HCT116 (cell line): ENCODE measurements around the gene PGGHG. TPM values are rescaled to one million over a fixed set of nuclear protein-coding genes. Genes with fewer than 3 reads are reported as not detected.

ENCODE experiments used
- ATAC-seq: fragments of 200-7000 bp; cut with Tn5 transposase; 2 replicates; pipeline ENCODE4 v1.9.1; 2020; ENCODE audit warnings: mild to moderate bottlenecking, moderate library complexity
- BruUV-seq: library from RNA; stranded (reverse); fragments of 400-500 nt; replicated peaks from 2 replicates; lab custom pipeline; 2021; lab: Mats Ljungman, UMichigan
- CTCF ChIA-PET: fragments of 300-600 bp; sonication (Branson Sonifier 250); formaldehyde crosslinking; loops from one replicate; lab custom pipeline; 2021; ENCODE audit warnings: antibody characterized with exemption; lab: Charles Lee
- POLR2A ChIA-PET: fragments of 300-600, 350-600 bp; sonication (Branson Sonifier 250); formaldehyde crosslinking; loops from one replicate; lab custom pipeline; 2021; ENCODE audit warnings: antibody characterized with exemption; lab: Charles Lee
- RAD21 ChIA-PET, 2 experiments: fragments of 300-600 bp; sonication (Branson Sonifier 250); formaldehyde crosslinking; loops; one replicate each; lab custom pipeline; 2023; ENCODE audit warnings: low total read pairs in 2 of 2; ENCODE audit not compliant: uncharacterized antibody in 2 of 2, unreplicated experiment in 2 of 2, low non-redundant PET in 1 of 2; lab: Charles Lee
- DNase-seq: peaks from one replicate; pipeline ENCODE4 v3.0.0-alpha.2; 2010; ENCODE audit warnings: low read depth, low spot score
- H2AFZ ChIP-seq: fragments of 200-600 bp; shearing (Covaris generic), sonication (generic); 2 replicates; pipeline ENCODE4 v1.6.1; 2017; ENCODE audit warnings: low read depth, mixed run types, mixed read lengths, antibody characterized with exemption, low read length; ENCODE audit not compliant: poor library complexity, severe bottlenecking
- H3K27ac ChIP-seq: 2 replicates; pipeline ENCODE4 v1.5.1; 2012; ENCODE audit warnings: low read depth, low read length
- H3K27me3 ChIP-seq: fragments of 200-600 bp; sonication (generic); 2 replicates; pipeline ENCODE4 v1.6.1; 2016; ENCODE audit warnings: mixed run types, low read length, mixed read lengths; ENCODE audit not compliant: insufficient read depth
- H3K36me3 ChIP-seq, 2 experiments: fragments of 200-500 bp in 1 of 2; fragments of 200-600 bp in 1 of 2; sonication (Bioruptor generic) in 1 of 2; sonication (generic) in 1 of 2; 2 replicates each; pipeline versions ENCODE4 v1.5.1 to v1.6.1; 2014 to 2016; ENCODE audit warnings: low read length in 2 of 2, inconsistent platforms in 1 of 2, mixed read lengths in 1 of 2, mixed run types in 1 of 2; ENCODE audit not compliant: insufficient read depth in 2 of 2, control insufficient read depth in 1 of 2
- H3K4me1 ChIP-seq, 2 experiments: fragments of 200-600 bp in 1 of 2; sonication (generic) in 1 of 2; 2 replicates each; pipeline versions ENCODE4 v1.5.1 to v1.6.1; 2012 to 2017; ENCODE audit warnings: low read length in 2 of 2, inconsistent platforms in 1 of 2, mild to moderate bottlenecking in 1 of 2, mixed read lengths in 1 of 2, mixed run types in 1 of 2, moderate library complexity in 1 of 2; ENCODE audit not compliant: insufficient read depth in 2 of 2, control insufficient read depth in 1 of 2
- H3K4me2 ChIP-seq: fragments of 200-600 bp; sonication (generic); 2 replicates; pipeline ENCODE4 v1.6.1; 2017; ENCODE audit warnings: mixed run types, low read length, mixed read lengths
- H3K4me3 ChIP-seq, 2 experiments: fragments of 200-600 bp in 1 of 2; sonication (generic) in 1 of 2; replicated peaks in 1 of 2; 2 replicates each; pipeline ENCODE4 v1.5.1; 2011 to 2016; ENCODE audit warnings: low read length in 2 of 2, control low read depth in 1 of 2, low read depth in 1 of 2, mild to moderate bottlenecking in 1 of 2, mixed read lengths in 1 of 2, mixed run types in 1 of 2
- H3K79me2 ChIP-seq: fragments of 200-600 bp; sonication (generic); 2 replicates; pipeline ENCODE4 v1.6.1; 2017; ENCODE audit warnings: mild to moderate bottlenecking, mixed run types, low read length, moderate library complexity, mixed read lengths; ENCODE audit not compliant: insufficient read depth
- H3K9ac ChIP-seq: fragments of 200-600 bp; sonication (generic); 2 replicates; pipeline ENCODE4 v1.6.1; 2016; ENCODE audit warnings: low read length, mixed read lengths
- H3K9me2 ChIP-seq: fragments of 200-600 bp; sonication (generic), shearing (Covaris generic); 2 replicates; pipeline ENCODE4 v1.6.1; 2017; ENCODE audit warnings: mixed run types, mild to moderate bottlenecking, moderate library complexity; ENCODE audit not compliant: insufficient read depth
- H3K9me3 ChIP-seq, 2 experiments: fragments of 200-500 bp in 1 of 2; fragments of 200-600 bp in 1 of 2; sonication (Bioruptor generic) in 1 of 2; sonication (generic) in 1 of 2; 2 replicates each; pipeline ENCODE4 v1.6.1; 2014 to 2017; ENCODE audit warnings: low read length in 2 of 2, mixed read lengths in 2 of 2, inconsistent platforms in 1 of 2, low read depth in 1 of 2, mild to moderate bottlenecking in 1 of 2, mixed run types in 1 of 2, moderate library complexity in 1 of 2; ENCODE audit not compliant: control insufficient read depth in 1 of 2, insufficient read depth in 1 of 2
- H4K20me1 ChIP-seq: fragments of 200-600 bp; sonication (generic), shearing (Covaris generic); 2 replicates; pipeline ENCODE4 v1.6.1; 2017; ENCODE audit warnings: mixed run types, mild to moderate bottlenecking, moderate library complexity; ENCODE audit not compliant: insufficient read depth
- CBX3 ChIP-seq: IDR thresholded peaks from 2 replicates; pipeline ENCODE4 v1.6.1; 2012; ENCODE audit warnings: low read depth
- EGR1 ChIP-seq: IDR thresholded peaks from 2 replicates; pipeline ENCODE4 v1.6.1; 2012; ENCODE audit warnings: low read depth
- EZH2 ChIP-seq: fragments of 200-600 bp; sonication (generic); IDR thresholded peaks from 2 replicates; pipeline ENCODE4 v1.6.1; 2017; ENCODE audit warnings: antibody characterized with exemption, mixed run types
- FOSL1 ChIP-seq: IDR thresholded peaks from 2 replicates; pipeline ENCODE4 v1.6.1; 2012; ENCODE audit warnings: low read depth
- JUND ChIP-seq: IDR thresholded peaks from 2 replicates; pipeline ENCODE4 v1.6.1; 2012
- POLR2A ChIP-seq: IDR thresholded peaks from 2 replicates; pipeline ENCODE4 v1.7.0; 2011; ENCODE audit warnings: borderline replicate concordance; ENCODE audit not compliant: insufficient read depth, insufficient read length; ENCODE audit errors: extremely low read depth
- POLR2AphosphoS5 ChIP-seq: IDR thresholded peaks from 2 replicates; pipeline ENCODE4 v1.6.1; 2011; ENCODE audit warnings: mild to moderate bottlenecking, low read depth, low read length, moderate library complexity
- SIN3A ChIP-seq: IDR thresholded peaks from 2 replicates; pipeline ENCODE4 v1.6.1; 2012; ENCODE audit warnings: low read depth
- SP1 ChIP-seq: IDR thresholded peaks from 2 replicates; pipeline ENCODE4 v1.6.1; 2012; ENCODE audit warnings: low read depth
- TCF7L2 ChIP-seq: IDR thresholded peaks from 2 replicates; pipeline ENCODE4 v1.7.0; 2011; ENCODE audit warnings: borderline replicate concordance, inconsistent platforms; ENCODE audit not compliant: insufficient read depth, insufficient read length; ENCODE audit errors: extremely low read depth
- YY1 ChIP-seq: IDR thresholded peaks from 2 replicates; pipeline ENCODE4 v1.6.1; 2011; ENCODE audit warnings: low read length, low read depth, moderate library complexity, mild to moderate bottlenecking; ENCODE audit not compliant: insufficient replicate concordance; ENCODE audit errors: extremely low read depth
- ZFX ChIP-seq: fragments of 450-650 bp; IDR thresholded peaks from 2 replicates; pipeline ENCODE4 v1.6.1; 2017
- ZNF274 ChIP-seq: fragments of 200-500 bp; sonication (Bioruptor generic); IDR thresholded peaks from 2 replicates; pipeline ENCODE4 v1.6.1; 2014; ENCODE audit warnings: mild to moderate bottlenecking, low read depth, low read length, inconsistent platforms
- intact Hi-C: fragments of 100-400 bp; cut with micrococcal nuclease; formaldehyde crosslinking; loops from 2 replicates; pipeline ENCODE4 v1.10.0; 2022
- total RNA-seq: library from RNA; stranded (reverse); gene quantifications from one replicate; pipeline ENCODE4 v1.2.1, GENCODE V29; 2021; ENCODE audit not compliant: unreplicated experiment
- TF ChIP-seq, protein P1 (sequence below): IDR thresholded peaks from 2 replicates; pipeline ENCODE4 v1.6.1; 2011; ENCODE audit warnings: mild to moderate bottlenecking, low read length, moderate library complexity; ENCODE audit not compliant: insufficient replicate concordance; ENCODE audit errors: extremely low read depth
- TF ChIP-seq, protein P2 (sequence below): IDR thresholded peaks from 2 replicates; pipeline ENCODE4 v1.6.1; 2012
- TF ChIP-seq, protein P3 (sequence below): IDR thresholded peaks from 2 replicates; pipeline ENCODE4 v1.6.1; 2012; ENCODE audit warnings: low read depth

The PGGHG gene
- total RNA-seq, 1 experiment from 2014 or later = 57.5 TPM

DNA sequence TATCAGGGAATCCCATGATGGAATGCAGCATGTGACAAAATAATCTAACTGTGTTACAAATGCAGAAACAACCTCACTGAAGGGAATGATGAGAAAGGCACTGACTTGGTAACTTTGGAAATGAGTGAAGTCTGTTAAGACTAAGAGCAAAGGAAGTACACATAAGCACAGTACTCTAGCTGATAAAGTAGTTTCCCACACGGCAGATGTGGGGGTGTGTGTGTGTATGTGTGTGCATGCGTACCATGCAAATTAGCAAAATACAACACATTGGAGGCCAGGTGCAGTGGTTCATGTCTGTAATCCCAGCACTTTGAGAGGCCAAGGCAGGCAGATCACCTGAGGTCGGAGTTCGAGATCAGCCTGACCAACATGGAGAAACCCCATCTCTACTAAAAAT is 27.3 kb upstream of the PGGHG start:
- Histone ChIP-seq H3K36me3 (no peaks in the 10 kb centered on the region), H3K4me1 (peaks cover under 1 to 2% of the 10 kb centered on the region in 2 experiments; a peak in 3 of 4 replicates), H2AFZ (no peak overlapping the region), H3K4me3 (no peak overlapping the region), H3K27ac (no peak overlapping the region), H3K4me2 (no peak overlapping the region), H3K79me2 (no peaks in the 10 kb centered on the region), H3K9me2 (no peaks in the 10 kb centered on the region), H3K27me3 (no peaks in the 10 kb centered on the region), H3K9me3 (no peaks in the 10 kb centered on the region)
- ChIA-PET CTCF (interaction anchor here (2.2 kb wide), 1 partner anchor 11 kb away, joined by 6 read pairs; no protein-coding TSS in a partner anchor), RAD21 (no interaction called here)
- ATAC-seq = no peak
- no peak for DNase-seq
- intact Hi-C loops = no loop called here
- TF ChIP-seq EGR1 (no peak), ZFX (no peak), JUND (no peak), EZH2 (no peak), ZNF274 (no peak), FOSL1 (no peak), TCF7L2 (no peak), SIN3A (no peak), POLR2A (no peak), YY1 (no peak), CBX3 (no peak), SP1 (no peak), POLR2AphosphoS5 (no peak)
- TF ChIP-seq, protein P1, sequence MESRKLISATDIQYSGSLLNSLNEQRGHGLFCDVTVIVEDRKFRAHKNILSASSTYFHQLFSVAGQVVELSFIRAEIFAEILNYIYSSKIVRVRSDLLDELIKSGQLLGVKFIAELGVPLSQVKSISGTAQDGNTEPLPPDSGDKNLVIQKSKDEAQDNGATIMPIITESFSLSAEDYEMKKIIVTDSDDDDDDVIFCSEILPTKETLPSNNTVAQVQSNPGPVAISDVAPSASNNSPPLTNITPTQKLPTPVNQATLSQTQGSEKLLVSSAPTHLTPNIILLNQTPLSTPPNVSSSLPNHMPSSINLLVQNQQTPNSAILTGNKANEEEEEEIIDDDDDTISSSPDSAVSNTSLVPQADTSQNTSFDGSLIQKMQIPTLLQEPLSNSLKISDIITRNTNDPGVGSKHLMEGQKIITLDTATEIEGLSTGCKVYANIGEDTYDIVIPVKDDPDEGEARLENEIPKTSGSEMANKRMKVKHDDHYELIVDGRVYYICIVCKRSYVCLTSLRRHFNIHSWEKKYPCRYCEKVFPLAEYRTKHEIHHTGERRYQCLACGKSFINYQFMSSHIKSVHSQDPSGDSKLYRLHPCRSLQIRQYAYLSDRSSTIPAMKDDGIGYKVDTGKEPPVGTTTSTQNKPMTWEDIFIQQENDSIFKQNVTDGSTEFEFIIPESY = no peak
- TF ChIP-seq, protein P2, sequence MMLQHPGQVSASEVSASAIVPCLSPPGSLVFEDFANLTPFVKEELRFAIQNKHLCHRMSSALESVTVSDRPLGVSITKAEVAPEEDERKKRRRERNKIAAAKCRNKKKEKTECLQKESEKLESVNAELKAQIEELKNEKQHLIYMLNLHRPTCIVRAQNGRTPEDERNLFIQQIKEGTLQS = no peak
- TF ChIP-seq, protein P3, sequence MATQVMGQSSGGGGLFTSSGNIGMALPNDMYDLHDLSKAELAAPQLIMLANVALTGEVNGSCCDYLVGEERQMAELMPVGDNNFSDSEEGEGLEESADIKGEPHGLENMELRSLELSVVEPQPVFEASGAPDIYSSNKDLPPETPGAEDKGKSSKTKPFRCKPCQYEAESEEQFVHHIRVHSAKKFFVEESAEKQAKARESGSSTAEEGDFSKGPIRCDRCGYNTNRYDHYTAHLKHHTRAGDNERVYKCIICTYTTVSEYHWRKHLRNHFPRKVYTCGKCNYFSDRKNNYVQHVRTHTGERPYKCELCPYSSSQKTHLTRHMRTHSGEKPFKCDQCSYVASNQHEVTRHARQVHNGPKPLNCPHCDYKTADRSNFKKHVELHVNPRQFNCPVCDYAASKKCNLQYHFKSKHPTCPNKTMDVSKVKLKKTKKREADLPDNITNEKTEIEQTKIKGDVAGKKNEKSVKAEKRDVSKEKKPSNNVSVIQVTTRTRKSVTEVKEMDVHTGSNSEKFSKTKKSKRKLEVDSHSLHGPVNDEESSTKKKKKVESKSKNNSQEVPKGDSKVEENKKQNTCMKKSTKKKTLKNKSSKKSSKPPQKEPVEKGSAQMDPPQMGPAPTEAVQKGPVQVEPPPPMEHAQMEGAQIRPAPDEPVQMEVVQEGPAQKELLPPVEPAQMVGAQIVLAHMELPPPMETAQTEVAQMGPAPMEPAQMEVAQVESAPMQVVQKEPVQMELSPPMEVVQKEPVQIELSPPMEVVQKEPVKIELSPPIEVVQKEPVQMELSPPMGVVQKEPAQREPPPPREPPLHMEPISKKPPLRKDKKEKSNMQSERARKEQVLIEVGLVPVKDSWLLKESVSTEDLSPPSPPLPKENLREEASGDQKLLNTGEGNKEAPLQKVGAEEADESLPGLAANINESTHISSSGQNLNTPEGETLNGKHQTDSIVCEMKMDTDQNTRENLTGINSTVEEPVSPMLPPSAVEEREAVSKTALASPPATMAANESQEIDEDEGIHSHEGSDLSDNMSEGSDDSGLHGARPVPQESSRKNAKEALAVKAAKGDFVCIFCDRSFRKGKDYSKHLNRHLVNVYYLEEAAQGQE = no peak
- TF ChIP-seq, all 23 proteins: peak for 0
- Histone ChIP-seq H3K9ac (no peak overlapping the region), H4K20me1 (no peaks in the 10 kb centered on the region)
- POLR2A ChIA-PET = no interaction called here
- BruUV-seq = no TSS peak
